HL-60 (cell line): ENCODE results near the gene SPATS2L.

Experiments
- DNase-seq, 2 experiments: peaks; one replicate each; pipeline ENCODE4 v3.0.0-alpha.2; 2010 to 2020; ENCODE audit warnings: low read depth in 1 of 2, low spot score in 1 of 2
- H3K27ac ChIP-seq: fragments of 250-450 bp; sonication (Bioruptor Pico); replicated peaks from 2 replicates; pipeline ENCODE4 v1.5.1; 2020; ENCODE audit warnings: mild to moderate bottlenecking, moderate library complexity
- H3K27me3 ChIP-seq: fragments of 250-450 bp; sonication (Bioruptor Pico); 2 replicates; pipeline ENCODE4 v1.5.1; 2021; ENCODE audit warnings: mild to moderate bottlenecking, moderate library complexity; ENCODE audit not compliant: insufficient read depth, poor library complexity, severe bottlenecking
- H3K4me3 ChIP-seq: replicated peaks from 2 replicates; pipeline ENCODE4 v1.5.1; 2011; ENCODE audit warnings: mild to moderate bottlenecking, control low read depth, low read length; ENCODE audit not compliant: insufficient read depth
- GABPA ChIP-seq: IDR thresholded peaks from 2 replicates; pipeline ENCODE4 v1.6.1; 2012; ENCODE audit warnings: low read depth
- POLR2AphosphoS5 ChIP-seq: IDR thresholded peaks from 2 replicates; pipeline ENCODE4 v1.6.1; 2012; ENCODE audit warnings: low read depth
- SPI1 ChIP-seq: IDR thresholded peaks from 2 replicates; pipeline ENCODE4 v1.6.1; 2012; ENCODE audit warnings: low read depth, mild to moderate bottlenecking, borderline replicate concordance
- TF ChIP-seq, protein P1 (sequence below): IDR thresholded peaks from one replicate; pipeline ENCODE4 v1.5.1; 2011; ENCODE audit warnings: low read length, control low read depth, inconsistent platforms; ENCODE audit not compliant: insufficient read depth
- TF ChIP-seq, protein P2 (sequence below): IDR thresholded peaks from 2 replicates; pipeline ENCODE4 v1.6.1; 2012; ENCODE audit warnings: low read depth; ENCODE audit not compliant: insufficient replicate concordance

SPATS2L gene

DNA sequence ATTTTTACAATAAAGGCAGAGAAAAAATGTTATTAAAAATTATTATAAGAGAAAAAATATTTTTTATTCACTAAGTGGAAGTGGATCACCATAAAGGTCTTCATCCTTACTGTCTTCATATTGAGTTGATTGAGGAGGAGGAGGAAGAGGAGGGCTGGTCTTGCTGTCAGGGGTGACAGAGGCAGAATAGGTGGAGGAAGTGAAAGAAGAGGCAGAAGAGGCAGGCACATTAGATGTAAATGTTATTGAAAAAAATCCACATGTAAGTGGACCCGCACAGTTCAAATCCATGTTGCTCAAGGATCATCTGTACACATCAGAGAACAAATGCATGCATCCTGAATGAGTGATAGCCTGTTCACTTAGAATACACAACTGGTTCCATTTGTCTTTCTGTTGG is 6.4 kb upstream of the SPATS2L start:
- Histone ChIP-seq H3K4me3 (no peak overlapping the region), H3K27me3 (peaks cover 25% of the 10 kb centered on the region), H3K27ac (no peak overlapping the region)
- TF ChIP-seq SPI1 (no peak), GABPA (no peak)
- no peak for DNase-seq

DNA sequence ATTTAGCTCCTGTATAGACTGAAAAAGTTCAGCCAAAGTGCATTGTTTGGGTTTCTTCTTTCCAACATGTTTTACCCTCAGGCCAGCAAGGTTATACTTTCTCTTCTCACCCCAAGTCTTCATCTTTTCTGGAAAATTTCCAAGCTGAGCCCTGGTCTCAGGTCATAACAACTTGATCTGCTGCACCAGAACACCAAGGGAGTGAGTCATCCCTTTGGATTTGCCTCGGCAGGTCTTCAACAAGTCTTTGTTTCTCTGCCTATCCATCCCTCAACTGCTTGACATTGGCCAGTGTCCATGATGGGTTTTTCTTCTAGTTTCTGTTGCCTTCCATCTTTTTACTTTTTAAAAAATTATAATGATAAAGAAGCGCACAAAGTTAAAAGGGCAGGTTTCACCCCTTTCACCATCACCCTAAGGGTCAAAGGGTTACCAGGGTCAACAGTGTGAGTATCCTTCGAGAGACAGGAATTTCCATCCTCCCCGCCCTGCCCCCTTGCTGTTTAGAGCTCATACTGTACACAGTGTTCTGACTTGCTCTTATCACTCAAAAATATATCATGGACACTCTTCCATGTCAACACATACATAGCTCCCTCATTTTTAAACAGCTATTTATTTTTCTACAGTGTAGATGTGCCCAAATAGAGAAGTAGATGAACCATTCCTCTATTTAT is 5.7 kb upstream of the SPATS2L start:
- no peak for DNase-seq
- Histone ChIP-seq H3K27me3 (peaks cover 30% of the 10 kb centered on the region), H3K27ac (no peak overlapping the region), H3K4me3 (no peak overlapping the region)
- no peak for TF ChIP-seq SPI1
- TF ChIP-seq, protein P1, sequence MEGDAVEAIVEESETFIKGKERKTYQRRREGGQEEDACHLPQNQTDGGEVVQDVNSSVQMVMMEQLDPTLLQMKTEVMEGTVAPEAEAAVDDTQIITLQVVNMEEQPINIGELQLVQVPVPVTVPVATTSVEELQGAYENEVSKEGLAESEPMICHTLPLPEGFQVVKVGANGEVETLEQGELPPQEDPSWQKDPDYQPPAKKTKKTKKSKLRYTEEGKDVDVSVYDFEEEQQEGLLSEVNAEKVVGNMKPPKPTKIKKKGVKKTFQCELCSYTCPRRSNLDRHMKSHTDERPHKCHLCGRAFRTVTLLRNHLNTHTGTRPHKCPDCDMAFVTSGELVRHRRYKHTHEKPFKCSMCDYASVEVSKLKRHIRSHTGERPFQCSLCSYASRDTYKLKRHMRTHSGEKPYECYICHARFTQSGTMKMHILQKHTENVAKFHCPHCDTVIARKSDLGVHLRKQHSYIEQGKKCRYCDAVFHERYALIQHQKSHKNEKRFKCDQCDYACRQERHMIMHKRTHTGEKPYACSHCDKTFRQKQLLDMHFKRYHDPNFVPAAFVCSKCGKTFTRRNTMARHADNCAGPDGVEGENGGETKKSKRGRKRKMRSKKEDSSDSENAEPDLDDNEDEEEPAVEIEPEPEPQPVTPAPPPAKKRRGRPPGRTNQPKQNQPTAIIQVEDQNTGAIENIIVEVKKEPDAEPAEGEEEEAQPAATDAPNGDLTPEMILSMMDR = no peak
- TF ChIP-seq, protein P2, sequence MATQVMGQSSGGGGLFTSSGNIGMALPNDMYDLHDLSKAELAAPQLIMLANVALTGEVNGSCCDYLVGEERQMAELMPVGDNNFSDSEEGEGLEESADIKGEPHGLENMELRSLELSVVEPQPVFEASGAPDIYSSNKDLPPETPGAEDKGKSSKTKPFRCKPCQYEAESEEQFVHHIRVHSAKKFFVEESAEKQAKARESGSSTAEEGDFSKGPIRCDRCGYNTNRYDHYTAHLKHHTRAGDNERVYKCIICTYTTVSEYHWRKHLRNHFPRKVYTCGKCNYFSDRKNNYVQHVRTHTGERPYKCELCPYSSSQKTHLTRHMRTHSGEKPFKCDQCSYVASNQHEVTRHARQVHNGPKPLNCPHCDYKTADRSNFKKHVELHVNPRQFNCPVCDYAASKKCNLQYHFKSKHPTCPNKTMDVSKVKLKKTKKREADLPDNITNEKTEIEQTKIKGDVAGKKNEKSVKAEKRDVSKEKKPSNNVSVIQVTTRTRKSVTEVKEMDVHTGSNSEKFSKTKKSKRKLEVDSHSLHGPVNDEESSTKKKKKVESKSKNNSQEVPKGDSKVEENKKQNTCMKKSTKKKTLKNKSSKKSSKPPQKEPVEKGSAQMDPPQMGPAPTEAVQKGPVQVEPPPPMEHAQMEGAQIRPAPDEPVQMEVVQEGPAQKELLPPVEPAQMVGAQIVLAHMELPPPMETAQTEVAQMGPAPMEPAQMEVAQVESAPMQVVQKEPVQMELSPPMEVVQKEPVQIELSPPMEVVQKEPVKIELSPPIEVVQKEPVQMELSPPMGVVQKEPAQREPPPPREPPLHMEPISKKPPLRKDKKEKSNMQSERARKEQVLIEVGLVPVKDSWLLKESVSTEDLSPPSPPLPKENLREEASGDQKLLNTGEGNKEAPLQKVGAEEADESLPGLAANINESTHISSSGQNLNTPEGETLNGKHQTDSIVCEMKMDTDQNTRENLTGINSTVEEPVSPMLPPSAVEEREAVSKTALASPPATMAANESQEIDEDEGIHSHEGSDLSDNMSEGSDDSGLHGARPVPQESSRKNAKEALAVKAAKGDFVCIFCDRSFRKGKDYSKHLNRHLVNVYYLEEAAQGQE = no peak
- no peak for TF ChIP-seq POLR2AphosphoS5
- no peak for TF ChIP-seq GABPA

DNA sequence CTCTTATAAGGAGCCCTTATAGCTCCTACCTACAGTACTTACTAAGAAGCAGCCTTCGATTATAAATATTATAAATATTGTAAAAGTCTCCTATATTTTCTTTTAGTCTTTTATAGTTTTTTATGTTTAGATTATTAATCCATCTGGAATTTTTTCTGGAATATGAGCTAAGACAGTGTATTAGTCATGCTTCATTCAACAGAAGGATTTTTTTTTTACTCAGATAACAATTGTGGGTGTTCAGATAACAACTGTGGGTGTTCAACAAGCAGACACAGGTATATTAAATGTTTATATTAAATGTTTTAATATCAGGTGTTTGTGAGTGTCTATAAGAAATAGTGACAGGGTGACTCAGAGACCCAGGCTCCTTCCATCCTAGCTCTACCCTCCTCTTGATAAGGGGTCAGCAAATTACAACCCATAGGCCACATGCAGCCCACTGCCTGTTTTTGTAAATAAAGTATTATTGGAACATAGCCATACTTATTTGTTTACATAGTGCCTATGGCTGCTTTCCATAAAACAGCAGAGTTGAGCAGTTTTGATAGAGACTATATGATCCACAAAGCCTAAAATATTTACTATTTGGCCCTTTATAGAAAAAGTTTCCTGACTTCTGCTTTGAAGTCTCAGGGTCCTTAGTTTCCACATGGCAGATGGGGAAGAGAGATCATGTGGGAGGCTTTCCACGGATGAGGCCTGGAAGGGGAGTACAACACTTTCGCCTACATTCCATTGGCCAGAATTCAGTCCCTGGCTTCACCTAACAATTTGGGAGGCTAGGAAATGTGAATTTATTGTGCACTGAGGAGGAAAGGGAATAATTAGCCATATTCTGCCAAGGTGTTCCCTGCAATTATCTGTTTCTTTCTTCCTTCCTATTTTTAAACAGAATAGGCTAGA is 4.3 kb upstream of the SPATS2L start:
- TF ChIP-seq, protein P1 = no peak
- TF ChIP-seq SPI1 = no peak
- Histone ChIP-seq H3K27ac (no peak overlapping the region), H3K27me3 (peaks cover 36% of the 10 kb centered on the region), H3K4me3 (no peak overlapping the region)
- DNase-seq = no peak

DNA sequence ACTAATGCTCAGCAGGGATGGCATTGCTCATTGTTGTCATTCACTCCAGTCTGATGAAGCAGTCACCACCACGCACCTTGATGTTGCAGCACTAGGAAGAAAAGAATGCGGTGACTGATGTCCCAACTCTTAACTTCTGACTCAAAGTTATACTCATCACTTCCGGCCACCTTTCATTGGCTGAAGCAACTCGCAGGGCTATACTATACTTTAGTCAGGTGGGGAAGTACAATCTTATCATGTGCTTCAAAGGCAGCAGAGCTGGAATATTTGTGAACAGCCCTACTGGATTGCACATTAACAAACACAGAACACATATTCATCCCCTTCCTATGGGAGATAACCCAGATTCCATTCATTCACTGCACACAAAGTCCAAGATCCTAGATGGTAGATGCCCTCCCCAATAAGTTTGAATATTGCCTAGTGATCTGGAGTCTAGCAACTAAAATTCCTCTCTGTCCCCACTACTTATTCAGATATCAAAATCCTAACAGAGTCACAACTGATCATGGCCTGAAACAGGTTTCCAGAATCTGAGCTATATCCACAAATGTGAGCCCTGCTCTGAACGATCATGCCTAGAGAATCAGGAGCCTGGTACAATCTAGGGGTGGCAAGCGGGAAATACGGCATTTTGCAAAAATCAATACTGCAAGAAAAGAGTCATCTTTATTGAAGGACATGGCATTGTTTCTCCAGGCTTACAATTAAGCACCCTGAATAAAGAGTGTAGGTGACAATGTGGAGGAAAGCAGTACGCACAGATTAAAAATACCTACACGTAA is 3.4 kb upstream of the SPATS2L start:
- Histone ChIP-seq H3K4me3 (no peak overlapping the region), H3K27ac (no peak overlapping the region), H3K27me3 (peaks cover 38% of the 10 kb centered on the region)
- TF ChIP-seq, protein P2 = no peak
- TF ChIP-seq, protein P1 = no peak
- TF ChIP-seq POLR2AphosphoS5 (no peak), GABPA (no peak), SPI1 (no peak)
- no peak for DNase-seq
